OCI-LY1 (cell line): ENCODE results near the gene UBTD2.

Experiments
- H2AFZ ChIP-seq: fragments of 200-600 bp; sonication (generic), shearing (Covaris generic); 2 replicates; pipeline ENCODE4 v1.6.0; 2014; ENCODE audit warnings: antibody characterized with exemption, mild to moderate bottlenecking, low read length
- H3F3A ChIP-seq: fragments of 200-600 bp; sonication (generic), shearing (Covaris generic); 2 replicates; pipeline ENCODE4 v1.6.0; 2014; ENCODE audit warnings: mild to moderate bottlenecking, antibody characterized with exemption, low read length, moderate library complexity; ENCODE audit not compliant: insufficient read depth
- H3K27ac ChIP-seq: fragments of 200-600 bp; sonication (generic); 2 replicates; pipeline ENCODE4 v1.5.1; 2014; ENCODE audit warnings: low read length, mixed run types, mild to moderate bottlenecking, low read depth; ENCODE audit not compliant: poor library complexity, severe bottlenecking
- H3K27me3 ChIP-seq: fragments of 200-600 bp; sonication (generic); 2 replicates; pipeline ENCODE4 v1.6.0; 2014; ENCODE audit warnings: antibody characterized with exemption, mild to moderate bottlenecking, low read length, moderate library complexity; ENCODE audit not compliant: insufficient read depth
- H3K36me3 ChIP-seq: fragments of 200-600 bp; sonication (generic); 2 replicates; pipeline ENCODE4 v1.6.1; 2014; ENCODE audit warnings: mild to moderate bottlenecking, antibody characterized with exemption, low read length, moderate library complexity, mixed read lengths; ENCODE audit not compliant: insufficient read depth
- H3K4me1 ChIP-seq: fragments of 200-600 bp; sonication (generic); 2 replicates; pipeline ENCODE4 v1.5.1; 2014; ENCODE audit warnings: mild to moderate bottlenecking, low read length, moderate library complexity; ENCODE audit not compliant: insufficient read depth, severe bottlenecking
- H3K4me2 ChIP-seq: fragments of 200-600 bp; sonication (generic), shearing (Covaris generic); 2 replicates; pipeline ENCODE4 v1.6.1; 2014; ENCODE audit warnings: low read length
- H3K4me3 ChIP-seq: fragments of 200-600 bp; sonication (generic); 2 replicates; pipeline ENCODE4 v1.5.1; 2014; ENCODE audit warnings: low read length, low read depth, mild to moderate bottlenecking, mixed read lengths; ENCODE audit not compliant: poor library complexity, severe bottlenecking
- H3K79me2 ChIP-seq: fragments of 200-600 bp; shearing (Covaris generic); 2 replicates; pipeline ENCODE4 v1.6.1; 2016; ENCODE audit warnings: mixed run types, low read length, mixed read lengths; ENCODE audit not compliant: insufficient read depth
- H3K9ac ChIP-seq: fragments of 200-600 bp; sonication (generic), shearing (Covaris generic); 2 replicates; pipeline ENCODE4 v1.6.1; 2014; ENCODE audit warnings: mild to moderate bottlenecking, low read length, mixed read lengths
- H3K9me2 ChIP-seq: fragments of 200-600 bp; sonication (generic), shearing (Covaris generic); 2 replicates; pipeline ENCODE4 v1.6.1; 2014; ENCODE audit warnings: low read depth, mild to moderate bottlenecking, low read length, mixed read lengths
- H3K9me3 ChIP-seq: fragments of 200-600 bp; shearing (Covaris generic); 2 replicates; pipeline ENCODE4 v1.6.1; 2014; ENCODE audit warnings: low read length, mixed read lengths
- H4K20me1 ChIP-seq: fragments of 200-600 bp; sonication (generic), shearing (Covaris generic); 2 replicates; pipeline ENCODE4 v1.6.0; 2016; ENCODE audit warnings: mild to moderate bottlenecking, low read length; ENCODE audit not compliant: insufficient read depth
- EZH2 ChIP-seq: fragments of 200-600 bp; sonication (generic), shearing (Covaris generic); IDR thresholded peaks from 2 replicates; pipeline ENCODE4 v1.8.0; 2017; ENCODE audit warnings: borderline replicate concordance, mixed run types, mild to moderate bottlenecking, antibody characterized with exemption, low read length, moderate library complexity, mixed read lengths
- TF ChIP-seq, protein P1 (sequence below): fragments of 200-600 bp; sonication (generic), shearing (Covaris generic); IDR thresholded peaks from 2 replicates; pipeline ENCODE4 v1.5.1; 2017; ENCODE audit warnings: mild to moderate bottlenecking, antibody characterized with exemption, low read length, moderate library complexity, mixed read lengths

The UBTD2 gene

GRCh38 chr5:172322028-172322965 lies 38.7 kb upstream of the UBTD2 start:
- H2AFZ ChIP-seq, result no peak overlapping the region

DNA sequence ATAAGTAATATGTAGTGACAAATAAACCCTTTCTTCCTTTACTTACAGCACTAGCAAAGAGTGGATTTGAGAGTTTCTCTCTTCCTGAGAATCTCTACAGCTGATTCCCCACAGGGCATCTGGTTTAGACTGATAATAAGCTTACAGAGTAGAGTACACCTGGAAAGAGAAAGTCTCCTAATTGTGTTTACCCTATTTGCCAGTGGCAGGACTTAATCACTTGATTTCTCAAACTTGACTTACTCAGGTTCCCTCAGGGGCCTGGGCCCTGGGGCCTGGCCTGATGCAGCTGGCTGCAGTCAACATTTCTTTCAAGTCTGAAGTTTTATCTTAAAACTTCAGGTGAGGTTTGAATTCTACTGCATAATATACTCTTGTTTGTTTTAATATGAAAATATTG lies 38.0 kb upstream of the UBTD2 start:
- Histone ChIP-seq H3K79me2 (no peaks in the 10 kb centered on the region), H4K20me1 (no peaks in the 10 kb centered on the region), H3K27ac (peak overlapping the region; percentile 45), H3K4me2 (no peak overlapping the region), H3K4me3 (no peak overlapping the region), H3K36me3 (no peaks in the 10 kb centered on the region; the same call in 1 of the 2 replicates), H3F3A (no peaks in the 10 kb centered on the region), H3K9me3 (no peaks in the 10 kb centered on the region), H2AFZ (no peak overlapping the region), H3K27me3 (no peaks in the 10 kb centered on the region; the same call in 1 of the 2 replicates), H3K9me2 (no peaks in the 10 kb centered on the region), H3K4me1 (peaks cover 11% of the 10 kb centered on the region), H3K9ac (no peak overlapping the region)
- TF ChIP-seq EZH2, result no peak
- TF ChIP-seq, protein P1, sequence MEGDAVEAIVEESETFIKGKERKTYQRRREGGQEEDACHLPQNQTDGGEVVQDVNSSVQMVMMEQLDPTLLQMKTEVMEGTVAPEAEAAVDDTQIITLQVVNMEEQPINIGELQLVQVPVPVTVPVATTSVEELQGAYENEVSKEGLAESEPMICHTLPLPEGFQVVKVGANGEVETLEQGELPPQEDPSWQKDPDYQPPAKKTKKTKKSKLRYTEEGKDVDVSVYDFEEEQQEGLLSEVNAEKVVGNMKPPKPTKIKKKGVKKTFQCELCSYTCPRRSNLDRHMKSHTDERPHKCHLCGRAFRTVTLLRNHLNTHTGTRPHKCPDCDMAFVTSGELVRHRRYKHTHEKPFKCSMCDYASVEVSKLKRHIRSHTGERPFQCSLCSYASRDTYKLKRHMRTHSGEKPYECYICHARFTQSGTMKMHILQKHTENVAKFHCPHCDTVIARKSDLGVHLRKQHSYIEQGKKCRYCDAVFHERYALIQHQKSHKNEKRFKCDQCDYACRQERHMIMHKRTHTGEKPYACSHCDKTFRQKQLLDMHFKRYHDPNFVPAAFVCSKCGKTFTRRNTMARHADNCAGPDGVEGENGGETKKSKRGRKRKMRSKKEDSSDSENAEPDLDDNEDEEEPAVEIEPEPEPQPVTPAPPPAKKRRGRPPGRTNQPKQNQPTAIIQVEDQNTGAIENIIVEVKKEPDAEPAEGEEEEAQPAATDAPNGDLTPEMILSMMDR, result no peak

More at GRCh38 chr5:172322028-172322965, 38.7 kb upstream of the UBTD2 start:
- Histone ChIP-seq H3K4me2 (no peak overlapping the region; the same call in 1 of the 2 replicates), H3K79me2 (no peaks in the 10 kb centered on the region), H3K4me3 (no peak overlapping the region), H3K4me1 (peaks cover 11% of the 10 kb centered on the region), H3F3A (no peaks in the 10 kb centered on the region), H3K36me3 (no peaks in the 10 kb centered on the region; the same call in 1 of the 2 replicates), H3K27me3 (no peaks in the 10 kb centered on the region; the same call in 1 of the 2 replicates), H3K9me3 (no peaks in the 10 kb centered on the region), H3K9ac (no peak overlapping the region), H3K27ac (peak overlapping the region; percentile 45), H3K9me2 (no peaks in the 10 kb centered on the region), H4K20me1 (no peaks in the 10 kb centered on the region)
- TF ChIP-seq EZH2, result no peak
- TF ChIP-seq, protein P1, result no peak

DNA sequence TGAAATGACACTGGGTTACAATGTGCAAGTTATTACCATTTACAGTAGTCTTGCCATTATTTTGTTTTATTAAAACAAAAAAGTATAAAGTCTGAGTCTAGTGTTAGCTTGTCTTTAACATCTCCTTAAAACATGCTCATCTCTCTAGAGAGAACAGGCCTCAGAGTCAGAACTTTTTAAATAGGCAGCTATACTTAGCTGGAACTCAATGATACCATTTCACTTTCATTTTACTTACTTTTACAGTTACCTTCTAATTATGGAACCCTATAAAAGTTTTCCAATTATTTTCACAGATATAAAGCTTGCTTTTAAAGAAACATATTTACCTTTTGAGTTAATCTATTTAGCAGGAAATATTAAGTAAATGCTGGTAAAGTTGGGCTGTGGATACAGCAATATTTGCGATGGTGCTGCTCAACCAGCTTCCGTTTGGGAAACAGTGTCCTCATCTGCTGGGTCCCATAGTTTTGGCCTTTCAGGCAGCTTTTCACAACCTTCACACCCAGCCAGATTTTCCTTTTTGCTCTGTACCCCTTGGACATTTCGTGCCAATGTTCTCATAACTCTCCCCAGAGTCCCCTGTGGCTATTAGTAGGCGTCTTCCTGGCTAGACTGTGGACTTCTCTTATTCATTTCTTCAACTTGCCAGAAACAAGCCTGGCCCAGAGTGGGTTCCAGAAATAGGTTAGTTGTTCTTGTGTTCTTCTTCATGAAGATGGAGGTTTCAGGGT lies 36.3 kb upstream of the UBTD2 start:
- H3F3A ChIP-seq, result no peaks in the 10 kb centered on the region
- TF ChIP-seq EZH2, result no peak
- TF ChIP-seq, protein P1, result no peak
- no peaks in the 10 kb centered on the region; the same call in 1 of the 2 replicates for H3K36me3 ChIP-seq
- H2AFZ ChIP-seq, result no peak overlapping the region
- H3K27me3 ChIP-seq, result no peaks in the 10 kb centered on the region; the same call in 1 of the 2 replicates
- no peaks in the 10 kb centered on the region for H3K9me2 ChIP-seq
- H3K79me2 ChIP-seq, result no peaks in the 10 kb centered on the region
- H3K9me3 ChIP-seq, result no peaks in the 10 kb centered on the region
- no peak overlapping the region for H3K27ac ChIP-seq
- H3K4me1 ChIP-seq, result peaks cover 11% of the 10 kb centered on the region
- H4K20me1 ChIP-seq, result no peaks in the 10 kb centered on the region
- no peak overlapping the region for H3K9ac ChIP-seq
- H3K4me3 ChIP-seq, result no peak overlapping the region
- H3K4me2 ChIP-seq, result peak overlapping the region; percentile 14; the same call in 1 of the 2 replicates
